Measurements from ENCODE around the gene KNTC1.

DNA sequence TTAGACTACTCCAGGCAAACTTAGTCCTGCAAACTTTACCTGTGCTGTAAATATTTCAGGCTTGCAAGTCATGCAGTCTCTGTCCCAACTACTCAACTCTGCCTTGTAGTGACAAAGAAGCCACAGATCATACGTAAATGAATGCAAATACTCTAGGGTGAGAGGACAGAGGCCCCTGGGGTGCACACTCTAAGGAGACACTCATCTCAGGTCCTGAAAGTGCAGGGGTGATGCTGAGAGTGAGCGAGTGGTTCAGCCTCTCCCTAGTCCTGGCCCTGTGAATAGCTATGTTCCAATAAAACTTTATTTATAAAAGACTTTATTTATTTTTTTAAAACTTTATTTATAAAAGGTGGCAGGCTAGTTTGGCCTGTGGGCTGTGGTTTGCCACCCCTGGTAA lies 141.2 kb downstream of the KNTC1 start:
- TF ChIP-seq POLR2A (IDR thresholded peaks at IDR 0.05; ENCODE audit: low read length) (no peak), GATA1 (IDR thresholded peaks at IDR 0.05; ENCODE audit: low read depth, low read length) (no peak)
